HAP-1 (cell line): ENCODE results near the gene MRPL14.

ENCODE experiments used
- DNase-seq, 2 experiments: peaks; one replicate each; pipeline ENCODE4 v3.0.0-alpha.2; 2016 to 2020; ENCODE audit warnings: low spot score in 2 of 2
- H3K27me3 ChIP-seq: fragments of 250-450 bp; sonication (Bioruptor Pico); 2 replicates; pipeline ENCODE4 v1.5.1; 2020; ENCODE audit warnings: low read depth, mild to moderate bottlenecking, moderate library complexity
- H3K36me3 ChIP-seq: fragments of 250-450 bp; sonication (Bioruptor Pico); replicated peaks from 2 replicates; pipeline ENCODE4 v1.5.1; 2020; ENCODE audit warnings: mild to moderate bottlenecking
- H3K4me1 ChIP-seq: fragments of 250-450 bp; sonication (Bioruptor Pico); 2 replicates; pipeline ENCODE4 v1.5.1; 2020; ENCODE audit warnings: mild to moderate bottlenecking
- H3K4me3 ChIP-seq: fragments of 250-450 bp; sonication (Bioruptor Pico); 2 replicates; pipeline ENCODE4 v1.5.1; 2020; ENCODE audit warnings: mild to moderate bottlenecking, moderate library complexity
- H3K9me3 ChIP-seq: fragments of 250-450 bp; sonication (Bioruptor Pico); 2 replicates; pipeline ENCODE4 v1.5.1; 2020; ENCODE audit warnings: mild to moderate bottlenecking, moderate library complexity
- in situ Hi-C: fragments of 300-500 bp; cut with MboI; formaldehyde crosslinking; loops from 3 replicates; pipeline ENCODE4 v1.14.3; 2020; ENCODE audit warnings: low sequenced_read_pairs, inconsistent platforms, mixed read lengths

The MRPL14 gene

DNA sequence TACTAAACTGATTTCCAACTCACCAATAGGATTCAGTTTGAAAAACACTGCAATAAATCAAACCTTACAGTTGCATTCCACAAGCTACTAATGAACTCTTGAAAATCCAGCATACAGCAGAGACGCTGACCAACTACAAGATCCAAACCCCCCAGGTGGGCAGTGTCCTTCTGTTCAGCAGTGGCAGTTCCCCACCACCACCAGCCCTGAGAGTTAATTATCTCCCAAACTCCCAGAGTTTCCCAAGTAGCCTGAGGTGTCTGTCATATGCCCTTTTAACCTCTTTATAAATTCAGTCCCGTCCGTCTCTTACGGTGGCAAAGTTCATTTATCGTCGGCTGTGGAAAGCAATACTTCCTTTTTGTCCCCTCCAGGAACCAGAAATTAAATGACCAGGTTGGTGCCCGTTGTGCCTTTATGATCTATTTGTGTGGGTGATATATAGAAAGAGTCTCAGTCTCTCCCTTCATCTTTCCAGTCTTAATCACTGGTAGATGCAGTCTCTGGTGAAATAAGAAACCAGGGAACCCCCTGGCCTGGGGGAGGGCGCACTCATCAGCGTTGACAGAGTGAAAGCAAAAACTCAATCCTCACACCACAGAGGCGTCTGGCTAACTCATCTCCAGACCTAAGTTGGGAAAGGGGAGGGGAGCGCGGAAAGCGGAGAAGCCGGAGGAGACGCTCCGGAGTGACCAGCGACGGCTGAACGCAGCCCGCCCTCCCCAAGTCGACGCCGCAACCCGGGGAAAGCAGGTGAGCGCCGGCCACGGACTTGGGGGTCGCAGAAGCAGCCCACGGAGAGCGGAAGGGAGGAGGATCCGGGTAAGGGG lies 717 bp downstream of the MRPL14 start:
- peak overlapping the region; percentile 82 for H3K4me3 ChIP-seq
- in situ Hi-C loops = no loop called here
- no peaks in the 10 kb centered on the region for H3K27me3 ChIP-seq
- H3K36me3 ChIP-seq = peaks cover 7% of the 10 kb centered on the region
- DNase-seq = peak; percentile 39 to 72
- H3K4me1 ChIP-seq = peaks cover 40% of the 10 kb centered on the region
- no peaks in the 10 kb centered on the region for H3K9me3 ChIP-seq

DNA sequence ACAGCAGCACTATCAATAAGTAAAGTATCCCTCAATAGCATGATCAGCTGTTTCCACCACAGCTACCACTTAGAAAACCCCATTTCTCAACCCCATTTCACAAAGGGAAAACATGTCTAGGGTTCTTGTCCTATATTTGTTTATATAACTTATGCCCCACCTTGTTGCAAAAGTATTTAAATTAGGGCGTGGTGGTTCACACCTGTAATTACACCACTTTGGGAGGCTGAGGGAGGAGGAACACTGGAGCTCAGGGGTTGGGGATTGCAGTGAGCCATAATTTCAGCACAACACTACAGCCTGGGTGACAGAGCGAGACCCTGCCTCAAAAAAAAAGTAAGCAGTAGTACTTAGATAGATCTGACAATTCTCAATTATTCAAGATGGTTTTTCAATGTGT lies 3.7 kb downstream of the MRPL14 start:
- H3K4me1 ChIP-seq = peaks cover 40% of the 10 kb centered on the region
- peaks cover 7% of the 10 kb centered on the region for H3K36me3 ChIP-seq
- DNase-seq = no peak
- H3K4me3 ChIP-seq = no peak overlapping the region
- in situ Hi-C loops = no loop called here
- no peaks in the 10 kb centered on the region for H3K27me3 ChIP-seq
- no peaks in the 10 kb centered on the region for H3K9me3 ChIP-seq

DNA sequence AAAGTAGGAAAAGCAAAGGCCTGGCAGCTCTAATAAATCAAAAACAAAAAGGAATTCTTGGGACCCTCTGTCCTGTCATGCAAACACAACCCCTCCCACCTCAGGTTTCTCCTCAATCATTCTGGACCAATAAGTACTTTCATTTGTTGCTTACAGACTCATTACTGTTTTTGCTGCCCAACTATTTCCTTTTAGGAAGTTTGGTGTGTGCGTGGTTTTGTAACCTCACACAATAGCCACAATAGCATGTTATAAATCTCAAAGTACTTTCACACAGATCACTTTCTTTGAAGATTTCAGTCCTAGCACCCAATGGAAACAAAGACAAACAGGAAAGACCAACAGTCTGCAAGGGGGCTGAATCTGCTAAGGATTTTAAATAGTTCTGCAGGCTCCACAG lies 4.5 kb downstream of the MRPL14 start:
- H3K9me3 ChIP-seq = no peaks in the 10 kb centered on the region
- H3K27me3 ChIP-seq = no peaks in the 10 kb centered on the region
- in situ Hi-C loops = no loop called here
- DNase-seq = peak; percentile 23 to 61
- no peak overlapping the region for H3K4me3 ChIP-seq
- peaks cover 37% of the 10 kb centered on the region for H3K4me1 ChIP-seq
- H3K36me3 ChIP-seq = peaks cover 11% of the 10 kb centered on the region

DNA sequence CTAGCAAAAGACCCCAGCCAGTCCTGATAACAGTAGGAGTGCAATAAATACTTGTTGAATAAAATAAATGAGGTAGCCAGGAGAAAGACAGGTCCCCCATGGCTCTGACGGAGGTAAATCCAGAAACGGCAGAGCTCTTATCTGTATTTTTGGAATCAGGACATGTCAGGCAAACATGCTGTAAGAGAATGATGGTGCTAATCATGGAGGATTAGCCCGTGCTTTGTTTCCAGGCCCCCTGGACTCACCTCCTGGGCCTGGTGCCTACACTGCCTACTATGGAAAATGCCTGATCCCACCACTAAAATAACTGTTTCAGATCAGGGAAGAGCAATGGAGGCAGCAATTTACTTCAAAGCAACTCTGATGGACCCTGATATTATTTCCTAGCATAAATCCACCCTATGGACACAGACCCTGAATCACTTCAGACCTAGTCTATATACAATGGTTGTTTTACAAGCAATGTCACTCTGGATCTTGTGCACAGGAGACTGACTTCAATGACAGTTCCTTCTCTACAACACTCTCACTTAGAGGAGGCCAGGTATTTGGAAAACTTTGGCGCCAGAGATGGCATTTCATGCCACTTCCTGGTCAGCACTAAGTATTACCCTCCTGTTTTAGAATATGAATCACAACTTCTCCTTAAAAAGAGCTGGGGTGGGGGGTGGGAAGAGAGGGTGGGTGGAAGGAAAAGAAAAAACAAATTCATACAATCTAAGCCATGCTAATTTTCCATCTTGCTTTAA lies 6.4 kb downstream of the MRPL14 start:
- no peak overlapping the region for H3K4me3 ChIP-seq
- in situ Hi-C loops = no loop called here
- H3K4me1 ChIP-seq = peaks cover 34% of the 10 kb centered on the region
- H3K27me3 ChIP-seq = no peaks in the 10 kb centered on the region
- no peak for DNase-seq
- no peaks in the 10 kb centered on the region for H3K9me3 ChIP-seq
- peaks cover 18% of the 10 kb centered on the region for H3K36me3 ChIP-seq

DNA sequence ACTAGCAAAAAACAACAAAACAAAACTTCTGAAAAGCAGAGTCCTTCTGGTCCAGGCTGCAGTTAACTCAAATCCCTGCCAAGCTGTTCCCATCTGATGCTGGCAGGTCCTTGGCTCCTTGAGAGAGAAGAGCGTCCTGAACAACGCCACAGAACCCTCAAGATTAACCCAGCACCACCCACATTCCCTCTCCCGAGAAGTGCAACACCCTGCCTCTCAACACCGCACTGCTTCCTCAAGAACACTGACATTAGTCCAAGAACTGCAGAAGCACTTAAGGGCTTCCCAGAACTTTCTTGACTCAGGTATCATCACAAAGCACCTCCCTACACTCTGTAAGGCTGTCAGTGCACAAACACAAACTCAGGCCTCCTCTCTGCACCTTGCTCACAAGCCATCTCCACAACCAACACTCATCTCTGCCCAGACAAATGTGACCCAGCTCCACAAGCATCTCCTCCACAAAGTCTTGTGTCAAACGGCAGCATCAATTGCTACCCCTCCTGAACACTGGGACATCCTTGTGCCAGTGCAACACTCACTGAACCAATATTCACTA lies 7.5 kb downstream of the MRPL14 start:
- DNase-seq = no peak
- Histone ChIP-seq H3K4me1 (peaks cover 26% of the 10 kb centered on the region), H3K4me3 (no peak overlapping the region), H3K27me3 (no peaks in the 10 kb centered on the region), H3K9me3 (no peaks in the 10 kb centered on the region), H3K36me3 (peaks cover 27% of the 10 kb centered on the region)
- in situ Hi-C loops = no loop called here

DNA sequence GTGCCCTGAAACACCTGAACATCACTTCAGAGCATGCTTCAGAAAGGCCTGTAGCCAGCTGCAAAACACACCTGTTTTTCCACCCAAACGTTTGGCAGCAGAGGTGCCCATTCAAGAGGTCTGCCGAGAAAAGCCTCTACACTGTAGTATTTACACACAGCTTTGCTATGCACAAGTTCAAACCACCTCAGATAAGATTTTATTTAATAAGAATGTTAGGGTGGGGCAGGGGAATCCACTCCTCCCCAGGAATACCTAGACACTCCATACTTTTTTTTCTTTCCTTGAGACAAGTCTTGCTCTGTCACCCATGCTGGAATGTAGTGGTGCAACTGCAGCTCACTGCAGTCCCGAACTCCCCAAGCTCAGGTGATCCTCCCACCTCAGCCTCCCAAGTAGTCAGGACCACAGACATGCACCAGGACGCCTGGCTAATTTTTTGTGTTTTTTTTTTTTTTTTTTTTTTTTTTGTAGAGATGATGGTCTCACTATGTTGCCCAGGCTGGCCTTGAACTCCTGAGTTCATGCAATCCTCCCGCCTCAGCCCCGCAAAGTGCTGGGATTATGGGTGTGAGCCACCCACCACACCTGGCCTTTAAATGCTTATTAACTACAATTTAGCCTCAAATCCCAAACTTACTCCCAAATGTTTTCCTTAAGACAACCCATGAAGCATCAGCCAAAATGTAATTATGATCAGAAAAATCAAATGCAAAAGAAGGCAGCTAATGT lies 9.7 kb downstream of the MRPL14 start:
- in situ Hi-C loops = no loop called here
- no peaks in the 10 kb centered on the region for H3K27me3 ChIP-seq
- peaks cover 38% of the 10 kb centered on the region for H3K36me3 ChIP-seq
- no peak overlapping the region for H3K4me3 ChIP-seq
- H3K4me1 ChIP-seq = peaks cover 8% of the 10 kb centered on the region
- no peaks in the 10 kb centered on the region for H3K9me3 ChIP-seq
- DNase-seq = no peak

DNA sequence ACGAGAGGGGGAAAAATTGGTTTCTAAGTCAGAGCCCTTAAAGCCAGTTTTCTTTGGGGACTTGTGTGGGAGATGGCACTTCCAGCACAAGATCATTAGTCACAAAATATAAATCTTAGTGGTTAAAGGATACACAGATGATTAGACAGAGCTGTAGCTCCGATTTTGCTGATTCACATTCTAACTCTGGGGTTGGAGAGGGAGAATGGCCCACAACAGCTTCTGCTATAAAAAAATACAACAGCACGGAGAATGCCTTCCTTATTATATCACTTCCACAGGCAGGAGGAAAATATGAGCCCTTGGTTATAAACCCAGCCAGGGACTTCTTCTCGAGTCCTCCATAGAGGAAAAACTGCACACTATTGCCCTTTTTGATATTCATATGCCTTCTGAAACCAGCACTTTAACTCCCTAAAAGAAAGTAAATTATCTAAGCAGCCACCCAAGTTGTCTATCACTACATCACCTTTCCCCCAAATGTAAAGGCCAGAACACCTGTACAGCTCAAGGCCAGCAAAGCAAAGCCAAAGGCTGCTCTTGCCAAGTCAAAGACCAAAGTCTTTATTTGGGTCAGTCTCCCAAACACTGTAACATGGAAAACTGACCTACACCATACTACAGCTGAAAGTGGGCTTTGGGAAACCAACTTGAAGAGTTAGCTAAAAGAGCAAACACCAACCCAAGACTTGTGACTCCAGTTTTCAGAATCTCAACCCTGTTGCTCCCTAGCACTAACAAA lies 10.4 kb downstream of the MRPL14 start:
- no peaks in the 10 kb centered on the region for H3K27me3 ChIP-seq
- peaks cover 42% of the 10 kb centered on the region for H3K36me3 ChIP-seq
- H3K4me3 ChIP-seq = no peak overlapping the region
- H3K4me1 ChIP-seq = peaks cover 3% of the 10 kb centered on the region; the same call in 1 of the 2 replicates
- no peak for DNase-seq
- no peaks in the 10 kb centered on the region for H3K9me3 ChIP-seq
- in situ Hi-C loops = no loop called here

DNA sequence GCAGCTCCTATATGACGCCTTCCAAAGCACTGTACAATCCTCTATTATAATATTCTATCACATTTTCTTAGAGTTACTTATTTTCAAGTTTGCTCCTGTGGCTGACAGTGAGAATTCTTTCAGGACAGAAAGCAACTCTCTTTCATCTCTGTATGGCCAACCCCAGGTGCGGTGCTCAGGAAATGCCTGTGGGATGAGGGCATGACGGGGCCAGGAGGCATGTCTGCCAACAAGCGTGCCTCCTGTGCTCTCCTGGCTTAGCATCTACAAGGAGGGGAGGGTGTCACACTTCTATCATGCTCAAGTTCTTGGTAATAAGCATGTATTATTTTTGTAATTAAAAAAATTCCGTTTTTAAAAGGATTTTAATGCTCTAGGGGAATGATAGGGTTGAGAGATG lies 11.4 kb downstream of the MRPL14 start:
- Histone ChIP-seq H3K27me3 (no peaks in the 10 kb centered on the region), H3K9me3 (no peaks in the 10 kb centered on the region), H3K4me1 (peaks cover under 1% of the 10 kb centered on the region; the same call in 1 of the 2 replicates), H3K36me3 (peaks cover 50% of the 10 kb centered on the region), H3K4me3 (no peak overlapping the region)
- DNase-seq = no peak
- in situ Hi-C loops = no loop called here

DNA sequence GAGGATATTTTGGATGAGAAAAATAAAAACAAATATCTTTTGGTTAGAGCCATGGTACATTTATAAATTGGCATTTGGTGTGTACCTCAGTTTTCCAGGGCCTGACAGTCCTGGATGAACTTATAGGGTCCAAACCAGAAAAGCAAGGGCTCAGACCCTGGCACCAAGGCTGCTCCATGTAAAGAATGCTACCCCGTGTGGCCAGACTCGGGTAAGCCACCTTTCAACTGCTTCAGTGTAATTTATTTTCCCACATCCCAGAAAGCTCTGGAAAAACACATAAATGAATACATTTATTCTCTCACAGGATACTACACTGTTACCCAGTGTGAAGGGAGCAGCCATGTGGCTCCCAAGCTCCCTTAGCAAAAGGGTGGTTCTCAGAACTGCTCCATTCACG lies 13.8 kb downstream of the MRPL14 start:
- Histone ChIP-seq H3K4me1 (no peaks in the 10 kb centered on the region), H3K27me3 (no peaks in the 10 kb centered on the region), H3K4me3 (no peak overlapping the region), H3K9me3 (no peaks in the 10 kb centered on the region), H3K36me3 (peaks cover 71% of the 10 kb centered on the region)
- DNase-seq = no peak
- in situ Hi-C loops = no loop called here

DNA sequence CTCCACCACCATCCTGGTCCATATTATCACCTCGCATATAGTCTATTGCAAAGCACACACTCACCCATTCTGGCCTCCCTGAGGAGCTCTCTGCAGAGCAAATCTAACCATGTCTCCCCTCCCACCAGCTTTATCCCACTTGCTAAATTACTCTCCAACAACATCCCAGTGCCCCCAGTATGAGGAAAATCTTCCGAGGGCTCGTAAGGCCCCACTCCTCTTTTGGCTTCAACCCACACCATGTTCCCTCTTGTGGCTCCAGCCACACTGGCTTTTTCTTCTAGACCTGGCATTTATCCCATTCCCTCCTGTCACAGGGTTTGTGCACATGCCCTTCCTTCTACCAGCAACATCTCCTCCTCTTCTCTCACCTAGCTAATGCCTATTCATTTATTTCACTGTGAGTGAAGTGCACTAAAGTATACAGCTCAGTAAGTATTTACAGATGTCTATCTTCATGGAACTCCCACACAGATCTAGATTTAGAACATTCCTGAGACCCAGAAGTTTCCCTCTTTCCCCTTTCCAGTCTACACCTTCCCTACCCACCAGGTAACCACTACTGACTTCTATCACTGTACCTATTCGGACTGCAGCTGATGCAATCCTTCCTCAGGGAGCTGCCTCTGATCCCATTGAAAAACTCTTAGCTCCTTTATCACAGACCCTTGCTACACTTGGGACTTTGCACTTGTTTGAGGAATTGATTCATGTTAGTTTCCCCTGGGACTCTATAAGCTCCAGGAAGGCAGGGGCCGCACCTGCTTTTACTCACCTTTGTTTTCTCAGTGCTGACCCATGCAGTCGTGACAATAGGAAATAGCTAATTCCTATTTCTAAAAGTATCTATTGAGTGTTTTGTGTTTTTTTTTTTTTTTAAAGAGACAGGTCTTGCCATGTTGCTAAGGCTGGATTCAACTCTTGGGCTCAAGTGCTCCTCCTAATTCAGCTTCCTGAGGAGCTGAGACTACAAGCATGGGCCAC lies 15.5 kb downstream of the MRPL14 start:
- DNase-seq = no peak
- in situ Hi-C loops = no loop called here
- H3K4me3 ChIP-seq = no peak overlapping the region
- H3K9me3 ChIP-seq = no peaks in the 10 kb centered on the region
- H3K36me3 ChIP-seq = peaks cover 74% of the 10 kb centered on the region
- H3K4me1 ChIP-seq = no peaks in the 10 kb centered on the region
- H3K27me3 ChIP-seq = no peaks in the 10 kb centered on the region

DNA sequence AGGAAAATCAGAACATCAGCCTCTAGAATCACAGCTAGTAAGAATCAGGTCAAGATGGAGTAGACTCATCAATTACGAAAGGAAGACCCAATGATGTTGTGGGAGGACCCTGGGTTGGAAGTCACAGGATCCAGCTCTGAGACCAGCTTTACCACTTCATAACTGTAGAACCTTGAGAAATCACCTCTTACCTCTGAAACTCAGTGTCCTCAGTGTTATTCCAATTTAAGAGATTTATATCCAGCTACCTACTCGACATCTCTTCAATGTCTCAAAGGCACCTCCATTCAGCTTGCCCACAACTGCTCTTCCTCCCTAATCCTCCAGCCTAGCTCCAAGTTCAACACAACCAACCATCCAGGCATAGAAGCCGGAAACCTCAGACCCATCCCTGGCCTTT lies 16.3 kb downstream of the MRPL14 start:
- H3K27me3 ChIP-seq = no peaks in the 10 kb centered on the region
- no peaks in the 10 kb centered on the region for H3K9me3 ChIP-seq
- DNase-seq = no peak
- in situ Hi-C loops = no loop called here
- H3K36me3 ChIP-seq = peaks cover 71% of the 10 kb centered on the region
- H3K4me1 ChIP-seq = no peaks in the 10 kb centered on the region
- no peak overlapping the region for H3K4me3 ChIP-seq

DNA sequence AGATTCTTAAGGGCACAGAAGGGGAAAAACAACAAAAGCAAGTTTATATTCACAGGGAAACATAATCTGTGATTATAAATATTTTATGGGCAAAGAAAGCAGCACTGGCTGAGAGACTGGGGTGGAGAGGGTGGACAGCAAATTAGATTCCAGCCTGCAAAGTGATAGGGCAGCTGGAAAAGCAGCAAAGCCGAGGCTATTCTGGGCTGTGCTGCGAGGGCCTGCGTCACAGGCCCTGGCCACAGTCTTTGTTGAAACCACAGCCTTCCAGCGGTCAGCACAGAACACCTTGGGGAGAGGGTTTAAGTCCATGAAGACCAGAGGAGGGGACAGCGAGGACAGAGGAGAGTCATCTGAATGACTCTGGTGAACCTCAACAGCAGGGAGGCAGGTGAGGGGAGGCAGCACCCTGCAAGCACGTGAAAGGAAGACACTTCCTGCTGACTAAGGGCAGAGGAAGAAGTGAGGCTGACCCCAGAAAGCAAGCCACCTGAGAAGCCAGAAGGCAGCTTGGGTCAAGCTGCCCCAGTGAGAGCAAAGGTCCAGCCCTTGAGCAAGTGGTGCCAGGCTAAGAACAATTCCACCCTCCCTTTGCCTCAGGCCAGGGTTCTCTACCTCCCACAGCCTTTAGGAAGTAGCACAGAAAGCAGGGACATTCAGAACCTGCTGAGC lies 17.1 kb downstream of the MRPL14 start:
- Histone ChIP-seq H3K4me1 (no peaks in the 10 kb centered on the region), H3K36me3 (peaks cover 71% of the 10 kb centered on the region), H3K9me3 (no peaks in the 10 kb centered on the region), H3K27me3 (no peaks in the 10 kb centered on the region), H3K4me3 (no peak overlapping the region)
- in situ Hi-C loops = no loop called here
- DNase-seq = no peak
